Ishikawa (cell line): ENCODE data around the gene PLEKHH2.
A peak's percentile ranks its signal among the peaks of the same experiment; 100 is the strongest.

Experiments used
- CEBPB ChIP-seq: IDR thresholded peaks from 2 replicates; pipeline ENCODE4 v1.6.1; 2012
- EP300 ChIP-seq: IDR thresholded peaks from 2 replicates; pipeline ENCODE4 v1.6.1; 2012; ENCODE audit warnings: borderline replicate concordance
- MAX ChIP-seq: IDR thresholded peaks from 2 replicates; pipeline ENCODE4 v1.6.1; 2012
- NFIC ChIP-seq: IDR thresholded peaks from 2 replicates; pipeline ENCODE4 v1.6.1; 2012
- TAF1 ChIP-seq: IDR thresholded peaks from 2 replicates; pipeline ENCODE4 v1.6.1; 2012; ENCODE audit warnings: low read depth, mild to moderate bottlenecking

GRCh38 chr2:43766006-43766405 is 128.9 kb downstream of the PLEKHH2 start:
- TF ChIP-seq TAF1, result no peak
- TF ChIP-seq MAX, result 0 out of 2 replicates have a peak, but pooled peaks have one; percentile 14
- TF ChIP-seq NFIC, result no peak
- TF ChIP-seq CEBPB, result no peak
- TF ChIP-seq EP300, result peak; percentile 50; the same call in 1 of the 2 replicates
